K562 (cell line): ENCODE data around the gene PRM2. TPM values are rescaled to one million over a fixed set of nuclear protein-coding genes. Genes with fewer than 3 reads are reported as not detected.

Experiments used
- ATAC-seq: fragments of 200-7000 bp; cut with Tn5 transposase; 3 replicates; pipeline ENCODE4 v1.9.1; 2020; ENCODE audit warnings: moderate library complexity
- BruUV-seq: library from RNA; stranded (reverse); fragments of 400-500 nt; replicated peaks from 2 replicates; lab custom pipeline; 2021; lab: Mats Ljungman, UMichigan
- CTCF ChIA-PET: fragments of 300-600 bp; formaldehyde crosslinking; extraction: SDS; loops from one replicate; lab custom pipeline; 2021; ENCODE audit warnings: low intra/inter-chr PET ratio; lab: Yijun Ruan, JAX
- POLR2A ChIA-PET: fragments of 300-600, 350-650 bp; sonication (Branson Sonifier 250); formaldehyde crosslinking; extraction: SDS; loops from one replicate; lab custom pipeline; 2021; ENCODE audit warnings: antibody characterized with exemption, inconsistent platforms; lab: Yijun Ruan, JAX
- DNase-seq, 4 experiments: peaks; one replicate each; pipeline versions ENCODE4 v3.0.0 to v3.0.0-alpha.2; 2011 to 2018; ENCODE audit warnings: low spot score in 3 of 4, mixed read lengths in 3 of 4; ENCODE audit errors: extremely low read depth in 1 of 4
- FAIRE-seq: peaks from 2 replicates; lab custom pipeline; 2011; peaks lifted over from hg19 to GRCh38; lab: Jason Lieb, UNC
- H2AFZ ChIP-seq: 2 replicates; pipeline ENCODE4 v1.6.0; 2011; ENCODE audit warnings: low read depth, low read length, control low read depth, inconsistent platforms
- H3K27ac ChIP-seq: fragments of 200-600 bp; 3 replicates; pipeline ENCODE4 v1.8.0; 2011; ENCODE audit warnings: low read depth, mild to moderate bottlenecking, control low read depth, inconsistent platforms, low read length, moderate library complexity, mixed read lengths; ENCODE audit errors: extremely low read depth
- H3K27me3 ChIP-seq, 2 experiments: fragments of 300-600 bp in 1 of 2; 2 replicates in 1 of 2; 3 replicates in 1 of 2; pipeline versions ENCODE4 v1.6.0 to v1.8.0; 2011; ENCODE audit warnings: inconsistent platforms in 2 of 2, low read length in 2 of 2, mild to moderate bottlenecking in 1 of 2, mixed read lengths in 1 of 2, moderate library complexity in 1 of 2; ENCODE audit not compliant: control insufficient read depth in 2 of 2, insufficient read depth in 2 of 2
- H3K36me3 ChIP-seq: fragments of 300-600 bp; 3 replicates; pipeline ENCODE4 v1.8.0; 2011; ENCODE audit warnings: mild to moderate bottlenecking, low read length, inconsistent platforms; ENCODE audit not compliant: control insufficient read depth, insufficient read depth
- H3K4me1 ChIP-seq, 2 experiments: fragments of 200-600 bp in 1 of 2; replicated peaks in 1 of 2; 2 replicates in 1 of 2; 3 replicates in 1 of 2; pipeline versions ENCODE4 v1.5.1 to v1.8.0; 2011; ENCODE audit warnings: inconsistent platforms in 2 of 2, low read length in 2 of 2, mild to moderate bottlenecking in 1 of 2, mixed read lengths in 1 of 2, moderate library complexity in 1 of 2; ENCODE audit not compliant: control insufficient read depth in 2 of 2, insufficient read depth in 2 of 2
- H3K4me2 ChIP-seq: 2 replicates; pipeline ENCODE4 v1.6.1; 2011; ENCODE audit warnings: low read length, control low read depth, inconsistent platforms, mixed read lengths; ENCODE audit not compliant: insufficient read depth
- H3K4me3 ChIP-seq: fragments of 200-600 bp; sonication (generic), shearing (Covaris generic); 2 replicates; pipeline ENCODE4 v1.5.1; 2016; ENCODE audit warnings: control low read depth, inconsistent platforms
- H3K79me2 ChIP-seq: fragments of 200-600 bp; 3 replicates; pipeline ENCODE4 v1.8.0; 2011; ENCODE audit warnings: low read length, inconsistent platforms; ENCODE audit not compliant: control insufficient read depth, insufficient read depth
- H3K9ac ChIP-seq, 2 experiments: 2 replicates each; pipeline versions ENCODE4 v1.6.0 to v1.6.1; 2011; ENCODE audit warnings: low read depth in 2 of 2, low read length in 2 of 2, control low read depth in 1 of 2, inconsistent platforms in 1 of 2, mild to moderate bottlenecking in 1 of 2, mixed read lengths in 1 of 2; ENCODE audit not compliant: insufficient read depth in 1 of 2
- H3K9me1 ChIP-seq: one replicate; pipeline ENCODE4 v1.6.0; 2011; ENCODE audit warnings: inconsistent platforms, mild to moderate bottlenecking, low read length, moderate library complexity; ENCODE audit not compliant: control insufficient read depth, insufficient read depth
- H3K9me3 ChIP-seq: replicated peaks from 2 replicates; pipeline ENCODE4 v1.5.1; 2011; ENCODE audit warnings: low read depth, low read length, inconsistent platforms; ENCODE audit not compliant: control insufficient read depth, insufficient read depth
- H4K20me1 ChIP-seq: replicated peaks from 2 replicates; pipeline ENCODE4 v1.6.1; 2011; ENCODE audit warnings: low read length, inconsistent platforms, mixed read lengths; ENCODE audit not compliant: control insufficient read depth, insufficient read depth
- BCOR ChIP-seq: fragments of 450-650 bp; IDR thresholded peaks from 2 replicates; pipeline ENCODE4 v1.6.1; 2016
- GATAD2B ChIP-seq: fragments of 450-650 bp; IDR thresholded peaks from 2 replicates; pipeline ENCODE4 v1.6.1; 2017; ENCODE audit warnings: mild to moderate bottlenecking, borderline replicate concordance
- HMGN3 ChIP-seq: IDR thresholded peaks from 2 replicates; pipeline ENCODE4 v1.6.1; 2011; ENCODE audit warnings: borderline replicate concordance, low read depth, mild to moderate bottlenecking, mixed read lengths, low read length; ENCODE audit not compliant: insufficient read length; ENCODE audit errors: extremely low read depth
- PML ChIP-seq: IDR thresholded peaks from 2 replicates; pipeline ENCODE4 v1.6.1; 2012; ENCODE audit warnings: low read length, inconsistent platforms
- RBM25 ChIP-seq: fragments of 200-400 bp; formaldehyde crosslinking; IDR thresholded peaks from 2 replicates; pipeline ENCODE4 v1.6.1; 2018; ENCODE audit warnings: low read length, low read depth, moderate library complexity; ENCODE audit not compliant: severe bottlenecking
- ZNF311 ChIP-seq: fragments of 250-450 bp; sonication (Bioruptor Pico); IDR thresholded peaks from 2 replicates; pipeline ENCODE4 v1.4.0; 2020; ENCODE audit warnings: mild to moderate bottlenecking, moderate library complexity
- ZNF41 ChIP-seq: fragments of 250-450 bp; sonication (Bioruptor Pico); conservative IDR thresholded peaks from 2 replicates; pipeline ENCODE4 v1.4.0; 2020; ENCODE audit warnings: mild to moderate bottlenecking
- WGBS: fragments of 100-300 bp; shearing (Covaris generic); methylation state at CpG from one replicate; pipeline ENCODE4 v1.1.6; 2016; ENCODE audit warnings: low coverage, mixed read lengths; ENCODE audit not compliant: insufficient coverage; ENCODE audit errors: missing lambda C conversion rate; 5-methylcytosine and 5-hydroxymethylcytosine counted together
- in situ Hi-C: fragments of 300-500 bp; cut with MboI; formaldehyde crosslinking; loops from 4 replicates; pipeline ENCODE4 v1.15.0; 2018; ENCODE audit warnings: inconsistent platforms, mixed read lengths
- intact Hi-C: fragments of 100-400 bp; cut with micrococcal nuclease; formaldehyde crosslinking; loops from 2 replicates; pipeline ENCODE4 v1.14.2; 2022
- polyA plus RNA-seq, 8 experiments: library from polyadenylated mRNA; depleted of rRNA in 4 of 8; stranded (reverse) in 5 of 8; unstranded in 3 of 8; fragments of >200 nt; fragmentation: Nextera tagmentation in 2 of 8; fragmentation: Illumina TruSeq in 1 of 8; extraction: Ambion mirVana in 2 of 8; extraction: Trizol in 1 of 8; gene quantifications; 2 replicates each; pipeline versions ENCODE4 v1.2.1 to v1.2.3, GENCODE V29; 2011 to 2014; ENCODE audit warnings: inconsistent platforms in 1 of 8, missing spikeins in 1 of 8
- total RNA-seq, 7 experiments: library from RNA; depleted of rRNA in 6 of 7; stranded (reverse); fragments of >200 nt in 6 of 7; fragmentation: Illumina TruSeq in 2 of 7; extraction: Trizol in 2 of 7; gene quantifications; 2 replicates each; pipeline versions ENCODE4 v1.2.1 to v1.2.3, GENCODE V29; 2011 to 2021; ENCODE audit warnings: low replicate concordance in 1 of 7
- TF ChIP-seq, protein P1 (sequence below): sonication (generic); formaldehyde crosslinking; IDR thresholded peaks from 2 replicates; pipeline ENCODE4 v1.8.1; 2023; ENCODE audit warnings: mild to moderate bottlenecking, missing genetic modification reagents
- TF ChIP-seq, protein P2 (sequence below): fragments of 450-650 bp; IDR thresholded peaks from 2 replicates; pipeline ENCODE4 v1.6.1; 2017; ENCODE audit warnings: antibody characterized with exemption

The PRM2 gene
- total and polyA plus RNA-seq, 9 of the 15 experiments (the other 6 are each of a cell fraction or from before 2014, with no cell fraction given), result not detected

DNA sequence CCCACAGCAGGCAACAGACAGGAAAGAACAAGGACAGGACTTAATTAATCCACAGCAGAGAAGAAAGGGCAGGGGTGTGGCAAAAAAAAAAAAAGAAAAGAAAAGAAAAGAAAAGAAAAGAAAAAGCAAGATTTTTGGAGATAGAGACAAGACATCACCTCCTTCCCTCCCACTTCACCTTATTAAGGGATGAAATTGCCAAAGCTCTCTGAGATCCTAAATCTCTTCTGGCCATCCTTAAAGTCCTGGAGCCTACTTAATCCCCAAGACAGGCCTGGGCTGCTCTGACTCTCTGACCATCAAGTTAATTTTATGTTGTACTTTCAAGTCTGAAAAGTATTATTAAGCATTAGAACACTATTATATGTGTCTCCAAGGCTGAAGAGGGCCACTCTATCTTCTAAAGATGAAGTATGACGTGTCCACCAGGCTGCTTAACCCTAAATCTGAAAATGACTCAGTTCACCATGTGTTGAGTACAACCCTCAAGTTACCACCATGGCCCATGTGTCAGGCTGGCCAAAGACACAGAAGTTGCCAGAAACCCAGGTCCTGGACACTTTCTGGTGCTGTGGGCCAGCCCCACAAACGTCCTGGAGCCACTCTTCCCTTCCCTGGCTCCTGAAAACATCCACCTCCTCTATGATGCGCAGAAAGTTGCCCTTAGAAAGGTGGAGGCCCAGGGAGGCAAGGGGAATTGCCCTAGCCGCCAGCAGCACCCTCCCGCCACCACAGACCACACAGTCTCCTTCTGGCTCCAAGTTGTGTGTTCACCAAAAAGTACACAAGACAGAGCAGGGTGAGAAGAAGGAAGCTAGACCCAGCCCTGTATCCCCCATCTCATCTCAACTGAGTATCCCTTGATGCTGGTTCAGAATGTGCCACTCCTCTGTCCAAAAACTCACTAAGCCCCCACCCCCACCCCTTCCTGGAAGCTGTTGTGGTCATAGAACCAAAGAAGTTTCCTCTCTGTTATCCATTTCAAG lies 23.0 kb downstream of the PRM2 start (continued):
- TF ChIP-seq, protein P1, sequence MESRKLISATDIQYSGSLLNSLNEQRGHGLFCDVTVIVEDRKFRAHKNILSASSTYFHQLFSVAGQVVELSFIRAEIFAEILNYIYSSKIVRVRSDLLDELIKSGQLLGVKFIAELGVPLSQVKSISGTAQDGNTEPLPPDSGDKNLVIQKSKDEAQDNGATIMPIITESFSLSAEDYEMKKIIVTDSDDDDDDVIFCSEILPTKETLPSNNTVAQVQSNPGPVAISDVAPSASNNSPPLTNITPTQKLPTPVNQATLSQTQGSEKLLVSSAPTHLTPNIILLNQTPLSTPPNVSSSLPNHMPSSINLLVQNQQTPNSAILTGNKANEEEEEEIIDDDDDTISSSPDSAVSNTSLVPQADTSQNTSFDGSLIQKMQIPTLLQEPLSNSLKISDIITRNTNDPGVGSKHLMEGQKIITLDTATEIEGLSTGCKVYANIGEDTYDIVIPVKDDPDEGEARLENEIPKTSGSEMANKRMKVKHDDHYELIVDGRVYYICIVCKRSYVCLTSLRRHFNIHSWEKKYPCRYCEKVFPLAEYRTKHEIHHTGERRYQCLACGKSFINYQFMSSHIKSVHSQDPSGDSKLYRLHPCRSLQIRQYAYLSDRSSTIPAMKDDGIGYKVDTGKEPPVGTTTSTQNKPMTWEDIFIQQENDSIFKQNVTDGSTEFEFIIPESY (CRISPR knock-in tag), result peak; percentile 93
- TF ChIP-seq GATAD2B, result no peak

DNA sequence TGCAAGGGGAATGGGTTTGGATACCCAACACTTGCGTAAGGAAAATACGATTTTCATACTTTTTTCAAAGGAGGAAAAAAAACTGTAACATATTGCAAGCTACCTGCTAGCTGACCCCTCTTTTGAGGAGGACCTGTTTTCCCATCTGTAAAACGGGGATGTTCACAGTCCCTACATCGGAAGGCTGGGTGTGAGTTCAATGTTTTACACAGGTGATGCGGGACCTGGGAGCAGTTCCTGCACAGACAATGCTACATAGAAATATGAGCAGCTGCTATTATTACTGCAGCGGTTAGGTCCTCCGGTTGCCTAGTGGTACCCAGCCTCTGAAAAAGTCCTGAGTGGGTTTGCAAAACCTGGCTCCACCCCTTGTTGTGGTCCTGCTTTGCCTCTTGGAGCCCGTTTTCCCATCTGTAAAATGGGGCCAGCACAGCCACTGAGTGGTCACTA lies 23.8 kb downstream of the PRM2 start:
- no peaks in the 10 kb centered on the region for H3K9me1 ChIP-seq
- ATAC-seq (no peak), DNase-seq (no peak), FAIRE-seq (no peak)
- peaks cover 2% of the 10 kb centered on the region; the same call in 1 of the 2 replicates for H4K20me1 ChIP-seq
- in situ Hi-C loops, result no loop called here
- WGBS, result 72% methylated on average over 8 of the region's 8 CpGs
- POLR2A ChIA-PET, result interaction anchor here (0.6 to 2.1 kb wide), 19 partner anchors 10 to 545 kb away, joined by 3 to 9 read pairs (median 4); no protein-coding TSS in a partner anchor
- TF ChIP-seq ZNF41 (CRISPR knock-in tag) (no peak), HMGN3 (no peak), PML (no peak), ZNF311 (CRISPR knock-in tag) (0 out of 2 replicates have a peak, but pooled peaks have one; percentile 23), RBM25 (peak; percentile 62), BCOR (peak; percentile 18; the same call in 1 of the 2 replicates)
- TF ChIP-seq, protein P2, sequence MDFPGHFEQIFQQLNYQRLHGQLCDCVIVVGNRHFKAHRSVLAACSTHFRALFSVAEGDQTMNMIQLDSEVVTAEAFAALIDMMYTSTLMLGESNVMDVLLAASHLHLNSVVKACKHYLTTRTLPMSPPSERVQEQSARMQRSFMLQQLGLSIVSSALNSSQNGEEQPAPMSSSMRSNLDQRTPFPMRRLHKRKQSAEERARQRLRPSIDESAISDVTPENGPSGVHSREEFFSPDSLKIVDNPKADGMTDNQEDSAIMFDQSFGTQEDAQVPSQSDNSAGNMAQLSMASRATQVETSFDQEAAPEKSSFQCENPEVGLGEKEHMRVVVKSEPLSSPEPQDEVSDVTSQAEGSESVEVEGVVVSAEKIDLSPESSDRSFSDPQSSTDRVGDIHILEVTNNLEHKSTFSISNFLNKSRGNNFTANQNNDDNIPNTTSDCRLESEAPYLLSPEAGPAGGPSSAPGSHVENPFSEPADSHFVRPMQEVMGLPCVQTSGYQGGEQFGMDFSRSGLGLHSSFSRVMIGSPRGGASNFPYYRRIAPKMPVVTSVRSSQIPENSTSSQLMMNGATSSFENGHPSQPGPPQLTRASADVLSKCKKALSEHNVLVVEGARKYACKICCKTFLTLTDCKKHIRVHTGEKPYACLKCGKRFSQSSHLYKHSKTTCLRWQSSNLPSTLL, result no peak
- H3K36me3 ChIP-seq, result peaks cover 25% of the 10 kb centered on the region; the same call in 1 of the 3 replicates
- H3K27ac ChIP-seq, result no peak overlapping the region
- no TSS peak for BruUV-seq
- no peak overlapping the region; a peak in 1 of 4 replicates for H3K9ac ChIP-seq
- no peaks in the 10 kb centered on the region for H3K9me3 ChIP-seq
- H3K4me1 ChIP-seq, result peaks cover 37 to 52% of the 10 kb centered on the region in 2 experiments; a peak in 4 of 5 replicates
- H2AFZ ChIP-seq, result no peak overlapping the region
- CTCF ChIA-PET, result interaction anchor here (0.5 kb wide), 1 partner anchor 294 kb away, joined by 3 read pairs; no protein-coding TSS in a partner anchor
- H3K27me3 ChIP-seq, result no peaks in the 10 kb centered on the region
- H3K79me2 ChIP-seq, result peaks cover 33% of the 10 kb centered on the region
- H3K4me2 ChIP-seq, result peak overlapping the region; percentile 35
- intact Hi-C loops, result loop anchor here (10.0 kb wide), 2 partner anchors 48 to 118 kb away; no protein-coding TSS in a partner anchor
- no peak overlapping the region for H3K4me3 ChIP-seq
